T follicular helper cell (primary cell): ENCODE measurements around the gene JPH3.

Experiments
- DNase-seq: peaks from one replicate; pipeline ENCODE4 v3.0.0-alpha.2; 2020; ENCODE audit warnings: low read depth

The JPH3 gene

GRCh38 chr16:87626905-87627304 is 24.6 kb downstream of the JPH3 start:
- DNase-seq: no peak

GRCh38 chr16:87627542-87628245 is 25.4 kb downstream of the JPH3 start:
- DNase-seq: no peak

GRCh38 chr16:87628246-87628923 is 26.1 kb downstream of the JPH3 start:
- DNase-seq: no peak

GRCh38 chr16:87628940-87629339 is 26.6 kb downstream of the JPH3 start:
- no peak for DNase-seq

- no peak for DNase-seq
Measured at GRCh38 chr16:87631067-87631466, 28.8 kb downstream of the JPH3 start.

- no peak for DNase-seq
Measured at GRCh38 chr16:87634411-87634810, 32.1 kb downstream of the JPH3 start.

- peak; percentile 51 for DNase-seq
Measured at GRCh38 chr16:87635541-87636049, 33.3 kb downstream of the JPH3 start.

- DNase-seq: peak; percentile 69
Measured at GRCh38 chr16:87636050-87636684, 33.9 kb downstream of the JPH3 start.

- DNase-seq: no peak
Measured at GRCh38 chr16:87636741-87637140, 34.4 kb downstream of the JPH3 start.

GRCh38 chr16:87637357-87637756 is 35.0 kb downstream of the JPH3 start:
- DNase-seq: no peak

GRCh38 chr16:87638736-87639135 is 36.4 kb downstream of the JPH3 start:
- no peak for DNase-seq

GRCh38 chr16:87641721-87642120 is 39.4 kb downstream of the JPH3 start:
- DNase-seq: no peak

- DNase-seq: no peak
Measured at GRCh38 chr16:87642491-87642890, 40.2 kb downstream of the JPH3 start.

GRCh38 chr16:87644186-87644585 is 41.9 kb downstream of the JPH3 start:
- DNase-seq: no peak

- DNase-seq: no peak
Measured at GRCh38 chr16:87644596-87644995, 42.3 kb downstream of the JPH3 start.

GRCh38 chr16:87645802-87646201 is 43.5 kb downstream of the JPH3 start:
- no peak for DNase-seq

- DNase-seq: no peak
Measured at GRCh38 chr16:87647431-87648185, 45.3 kb downstream of the JPH3 start.

- no peak for DNase-seq
Measured at GRCh38 chr16:87648236-87648635, 45.9 kb downstream of the JPH3 start.

- no peak for DNase-seq
Measured at GRCh38 chr16:87648698-87649487, 46.6 kb downstream of the JPH3 start.

- DNase-seq: no peak
Measured at GRCh38 chr16:87652386-87652785, 50.1 kb downstream of the JPH3 start.

GRCh38 chr16:87652799-87653198 is 50.5 kb downstream of the JPH3 start:
- no peak for DNase-seq
